GM12864 (cell line): Measurements from ENCODE around the gene SFTA2.

Experiments
- DNase-seq: peaks from one replicate; pipeline ENCODE4 v3.0.0-alpha.2; 2011; ENCODE audit warnings: low read depth
- H3K4me3 ChIP-seq: 2 replicates; pipeline ENCODE4 v1.5.1; 2011; ENCODE audit warnings: mild to moderate bottlenecking, low read depth, low read length, control low read depth
- TF ChIP-seq, protein P1 (sequence below): IDR thresholded peaks from 2 replicates; pipeline ENCODE4 v1.5.1; 2011; ENCODE audit warnings: low read depth, mild to moderate bottlenecking, moderate library complexity, low read length, control low read depth, inconsistent platforms; ENCODE audit errors: missing control alignments

Gene SFTA2

GRCh38 chr6:30955367-30956042 lies 23.5 kb upstream of the SFTA2 start:
- H3K4me3 ChIP-seq, result peak overlapping the region; percentile 54
- peak; percentile 12 for DNase-seq
- TF ChIP-seq, protein P1, sequence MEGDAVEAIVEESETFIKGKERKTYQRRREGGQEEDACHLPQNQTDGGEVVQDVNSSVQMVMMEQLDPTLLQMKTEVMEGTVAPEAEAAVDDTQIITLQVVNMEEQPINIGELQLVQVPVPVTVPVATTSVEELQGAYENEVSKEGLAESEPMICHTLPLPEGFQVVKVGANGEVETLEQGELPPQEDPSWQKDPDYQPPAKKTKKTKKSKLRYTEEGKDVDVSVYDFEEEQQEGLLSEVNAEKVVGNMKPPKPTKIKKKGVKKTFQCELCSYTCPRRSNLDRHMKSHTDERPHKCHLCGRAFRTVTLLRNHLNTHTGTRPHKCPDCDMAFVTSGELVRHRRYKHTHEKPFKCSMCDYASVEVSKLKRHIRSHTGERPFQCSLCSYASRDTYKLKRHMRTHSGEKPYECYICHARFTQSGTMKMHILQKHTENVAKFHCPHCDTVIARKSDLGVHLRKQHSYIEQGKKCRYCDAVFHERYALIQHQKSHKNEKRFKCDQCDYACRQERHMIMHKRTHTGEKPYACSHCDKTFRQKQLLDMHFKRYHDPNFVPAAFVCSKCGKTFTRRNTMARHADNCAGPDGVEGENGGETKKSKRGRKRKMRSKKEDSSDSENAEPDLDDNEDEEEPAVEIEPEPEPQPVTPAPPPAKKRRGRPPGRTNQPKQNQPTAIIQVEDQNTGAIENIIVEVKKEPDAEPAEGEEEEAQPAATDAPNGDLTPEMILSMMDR, result no peak

GRCh38 chr6:30954631-30955366 lies 22.8 kb upstream of the SFTA2 start:
- no peak for DNase-seq
- peak overlapping the region; percentile 54 for H3K4me3 ChIP-seq
- TF ChIP-seq, protein P1, result no peak

GRCh38 chr6:30951907-30952469 lies 20.0 kb upstream of the SFTA2 start:
- no peak overlapping the region for H3K4me3 ChIP-seq
- TF ChIP-seq, protein P1, result no peak
- peak; percentile 37 for DNase-seq

GRCh38 chr6:30948811-30949210 lies 16.8 kb upstream of the SFTA2 start:
- TF ChIP-seq, protein P1, result no peak
- H3K4me3 ChIP-seq, result no peak overlapping the region
- DNase-seq, result no peak

GRCh38 chr6:30947231-30947630 lies 15.3 kb upstream of the SFTA2 start:
- no peak overlapping the region for H3K4me3 ChIP-seq
- TF ChIP-seq, protein P1, result no peak
- no peak for DNase-seq

DNA sequence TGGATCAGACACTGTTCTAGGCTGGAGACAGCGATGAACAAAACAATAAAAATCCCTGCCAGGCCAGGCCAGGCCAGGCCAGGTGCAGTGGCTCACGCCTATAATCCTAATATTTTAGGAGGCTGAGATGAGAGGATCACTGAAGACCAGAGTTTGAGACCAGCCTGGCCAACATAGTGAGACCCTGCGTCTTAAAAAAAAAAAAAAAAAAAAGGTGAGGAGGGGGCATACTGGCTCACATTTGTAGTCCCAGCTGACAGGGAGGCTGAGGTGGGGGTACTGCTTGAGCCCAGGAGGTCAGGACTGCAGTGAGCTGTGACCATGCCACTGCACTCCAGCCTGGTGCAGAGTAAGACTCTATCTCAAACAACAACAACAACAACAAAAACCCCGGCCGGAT lies 13.3 kb upstream of the SFTA2 start:
- TF ChIP-seq, protein P1, result no peak
- H3K4me3 ChIP-seq, result no peak overlapping the region
- DNase-seq, result no peak

DNA sequence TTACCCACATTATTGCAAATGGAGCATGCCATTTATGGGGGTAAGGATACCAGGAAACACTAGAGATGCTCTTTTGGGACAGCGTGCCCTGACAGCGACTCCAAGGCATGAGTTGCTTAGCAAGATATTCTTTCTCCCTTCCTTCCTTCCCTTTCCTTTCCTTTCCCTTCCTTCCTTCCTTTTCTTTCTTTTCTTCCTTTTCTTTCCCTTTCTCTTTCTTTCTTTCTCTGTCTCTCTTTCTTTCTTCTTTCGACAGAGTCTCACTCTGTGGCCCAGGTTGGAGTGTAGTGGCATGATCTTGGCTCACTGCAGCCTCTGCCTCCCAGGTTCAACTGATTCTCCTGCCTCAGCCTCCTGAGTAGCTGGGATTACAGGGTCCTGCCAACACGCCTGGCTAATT lies 12.1 kb upstream of the SFTA2 start:
- H3K4me3 ChIP-seq, result no peak overlapping the region
- no peak for DNase-seq
- TF ChIP-seq, protein P1, result no peak
